K562 (cell line): ENCODE measurements around the gene C1orf167. TPM values are rescaled to one million over a fixed set of nuclear protein-coding genes. Genes with fewer than 3 reads are reported as not detected.

Source experiments
- BRF1 ChIP-seq: IDR thresholded peaks from 3 replicates; pipeline ENCODE4 v1.6.1; 2011; ENCODE audit warnings: borderline replicate concordance, mild to moderate bottlenecking; ENCODE audit not compliant: insufficient read length; ENCODE audit errors: extremely low read depth
- CBX5 ChIP-seq: IDR thresholded peaks from 2 replicates; pipeline ENCODE4 v1.6.1; 2014; ENCODE audit warnings: low read depth, borderline replicate concordance
- CREM ChIP-seq: IDR thresholded peaks from 2 replicates; pipeline ENCODE4 v1.6.1; 2014; ENCODE audit warnings: antibody characterized with exemption, low read depth
- CTBP1 ChIP-seq: fragments of 450-650 bp; IDR thresholded peaks from 2 replicates; pipeline ENCODE4 v1.6.1; 2016; ENCODE audit warnings: borderline replicate concordance
- DPF2 ChIP-seq: fragments of 450-650 bp; IDR thresholded peaks from 2 replicates; pipeline ENCODE4 v1.6.1; 2016
- FOXP1 ChIP-seq: sonication (generic); formaldehyde crosslinking; IDR thresholded peaks from 2 replicates; pipeline ENCODE4 v1.8.0; 2022; ENCODE audit warnings: mild to moderate bottlenecking, missing genetic modification reagents
- HDAC2 ChIP-seq: fragments of 450-650 bp; IDR thresholded peaks from 2 replicates; pipeline ENCODE4 v1.6.1; 2016; ENCODE audit warnings: mild to moderate bottlenecking
- ILK ChIP-seq: fragments of 450-650 bp; IDR thresholded peaks from 2 replicates; pipeline ENCODE4 v1.6.1; 2016; ENCODE audit warnings: missing genetic modification characterization, low read depth, mild to moderate bottlenecking, missing compliant biosample characterization, moderate library complexity, borderline replicate concordance
- KDM1A ChIP-seq, 2 experiments: fragments of 450-650 bp; IDR thresholded peaks; 2 replicates each; pipeline ENCODE4 v1.6.1; 2016; ENCODE audit warnings: mild to moderate bottlenecking in 2 of 2
- NCOA6 ChIP-seq: fragments of 450-650 bp; IDR thresholded peaks from 2 replicates; pipeline ENCODE4 v1.6.1; 2017; ENCODE audit warnings: mild to moderate bottlenecking
- NFE2L1 ChIP-seq: fragments of 450-650 bp; IDR thresholded peaks from 2 replicates; pipeline ENCODE4 v1.6.1; 2016; ENCODE audit warnings: missing genetic modification characterization, low read depth, mild to moderate bottlenecking, missing compliant biosample characterization, moderate library complexity, borderline replicate concordance
- SP1 ChIP-seq: sonication (generic); formaldehyde crosslinking; IDR thresholded peaks from 2 replicates; pipeline ENCODE4 v1.8.1; 2022; ENCODE audit warnings: mild to moderate bottlenecking, missing genetic modification reagents
- TFAP4 ChIP-seq: sonication (generic); formaldehyde crosslinking; IDR thresholded peaks from 2 replicates; pipeline ENCODE4 v1.8.0; 2022; ENCODE audit warnings: missing genetic modification reagents, mild to moderate bottlenecking, moderate library complexity, borderline replicate concordance
- THAP7 ChIP-seq: fragments of 250-450 bp; sonication (Bioruptor Pico); IDR thresholded peaks from 2 replicates; pipeline ENCODE4 v1.5.0; 2021
- XRCC3 ChIP-seq: fragments of 450-650 bp; IDR thresholded peaks from 2 replicates; pipeline ENCODE4 v1.6.1; 2017; ENCODE audit warnings: mild to moderate bottlenecking, moderate library complexity
- ZBTB26 ChIP-seq: fragments of 450-650 bp; formaldehyde crosslinking; IDR thresholded peaks from 2 replicates; pipeline ENCODE4 v1.4.0; 2022; ENCODE audit warnings: missing genetic modification characterization
- ZFX ChIP-seq: sonication (generic); formaldehyde crosslinking; IDR thresholded peaks from 2 replicates; pipeline ENCODE4 v1.8.0; 2022; ENCODE audit warnings: mild to moderate bottlenecking, missing genetic modification reagents, moderate library complexity
- ZNF175 ChIP-seq: fragments of 200-800 bp; sonication (Bioruptor generic); IDR thresholded peaks from 2 replicates; pipeline ENCODE4 v1.6.1; 2016; ENCODE audit warnings: low read depth, mild to moderate bottlenecking, missing genetic modification characterization, missing compliant biosample characterization
- ZNF280B ChIP-seq: fragments of 250-450 bp; sonication (Bioruptor Pico); IDR thresholded peaks from 2 replicates; pipeline ENCODE4 v1.5.1; 2021; ENCODE audit warnings: mild to moderate bottlenecking
- ZNF551 ChIP-seq: fragments of 250-450 bp; sonication (Bioruptor Pico); IDR thresholded peaks from 2 replicates; pipeline ENCODE4 v1.5.0; 2021; ENCODE audit warnings: mild to moderate bottlenecking, moderate library complexity
- ZNF79 ChIP-seq: fragments of 250-450 bp; sonication (Bioruptor Pico); IDR thresholded peaks from 2 replicates; pipeline ENCODE4 v1.4.0; 2020; ENCODE audit warnings: low read depth, mild to moderate bottlenecking, moderate library complexity
- polyA plus RNA-seq, 8 experiments: library from polyadenylated mRNA; depleted of rRNA in 4 of 8; stranded (reverse) in 5 of 8; unstranded in 3 of 8; fragments of >200 nt; fragmentation: Nextera tagmentation in 2 of 8; fragmentation: Illumina TruSeq in 1 of 8; extraction: Ambion mirVana in 2 of 8; extraction: Trizol in 1 of 8; gene quantifications; 2 replicates each; pipeline versions ENCODE4 v1.2.1 to v1.2.3, GENCODE V29; 2011 to 2014; ENCODE audit warnings: inconsistent platforms in 1 of 8, missing spikeins in 1 of 8
- total RNA-seq, 7 experiments: library from RNA; depleted of rRNA in 6 of 7; stranded (reverse); fragments of >200 nt in 6 of 7; fragmentation: Illumina TruSeq in 2 of 7; extraction: Trizol in 2 of 7; gene quantifications; 2 replicates each; pipeline versions ENCODE4 v1.2.1 to v1.2.3, GENCODE V29; 2011 to 2021; ENCODE audit warnings: low replicate concordance in 1 of 7

Gene C1orf167
- total and polyA plus RNA-seq, 9 of the 15 experiments (the other 6 are each of a cell fraction or from before 2014, with no cell fraction given): 0.22 to 0.86 (median 0.31) TPM; not detected in 2

- TF ChIP-seq CREM (no peak), ZNF280B (no peak), SP1 (no peak), ILK (tag) (no peak), XRCC3 (no peak), NCOA6 (no peak), ZNF79 (CRISPR knock-in tag) (no peak), DPF2 (peak; percentile 33; the same call in 1 of the 2 replicates), ZFX (CRISPR knock-in tag) (peak; percentile 87), FOXP1 (no peak; the same call in 1 of the 2 replicates), BRF1 (no peak), KDM1A (IDR thresholded peaks at IDR 0.05) (0 out of 4 replicates have a peak, but pooled peaks of 1 of the 2 experiments have one; percentile 6), CTBP1 (peak; percentile 48; the same call in 1 of the 2 replicates), THAP7 (CRISPR knock-in tag) (no peak), HDAC2 (0 out of 2 replicates have a peak, but pooled peaks have one; percentile 11), CBX5 (no peak), ZBTB26 (CRISPR knock-in tag) (peak; percentile 84; the same call in 1 of the 2 replicates), ZNF175 (no peak), NFE2L1 (tag) (no peak), TFAP4 (CRISPR knock-in tag) (no peak), ZNF551 (no peak)
Measured at GRCh38 chr1:11729498-11730428, 32.2 kb upstream of the C1orf167 start (continued).
